Uterus (tissue), 4 donors: ENCODE measurements around the gene MYO1B. TPM values are rescaled to one million over a fixed set of nuclear protein-coding genes. Genes with fewer than 3 reads are reported as not detected.

ENCODE experiments used
- DNase-seq, 2 donors: peaks; one replicate each; pipeline ENCODE4 v3.0.0-alpha.2; 2019 to 2020
- H3K27ac ChIP-seq, 2 donors: fragments of 200-600 bp; sonication (generic); 1 replicate in 1 of 2; 2 replicates in 1 of 2; pipeline ENCODE4 v1.5.1; 2016 to 2018
- H3K27me3 ChIP-seq, 2 donors: fragments of 200-600 bp; sonication (generic); one replicate each; pipeline ENCODE4 v1.5.1; 2018 to 2019; ENCODE audit warnings: control low read depth in 1 of 2
- H3K36me3 ChIP-seq, 2 donors: fragments of 200-600 bp; sonication (generic); one replicate each; pipeline ENCODE4 v1.5.1; 2019; ENCODE audit warnings: control low read depth in 1 of 2
- H3K4me1 ChIP-seq, 2 donors: fragments of 200-600 bp; sonication (generic); one replicate each; pipeline ENCODE4 v1.5.1; 2018 to 2019; ENCODE audit warnings: control low read depth in 1 of 2
- H3K4me3 ChIP-seq, 2 donors: fragments of 200-600 bp; sonication (generic); 1 replicate in 1 of 2; 2 replicates in 1 of 2; pipeline ENCODE4 v1.5.1; 2018 to 2019; ENCODE audit warnings: mild to moderate bottlenecking in 1 of 2
- H3K9me3 ChIP-seq, 2 donors: fragments of 200-600 bp; sonication (generic); one replicate each; pipeline ENCODE4 v1.5.1; 2019; ENCODE audit warnings: control low read depth in 1 of 2
- CTCF ChIP-seq, 4 experiments: fragments of 200-600 bp in 2 of 4; fragments of 450-650 bp in 2 of 4; sonication (generic) in 2 of 4; IDR thresholded peaks; one replicate each; pipeline ENCODE4 v1.5.1; 2016 to 2019; ENCODE audit warnings: antibody characterized with exemption in 4 of 4, mild to moderate bottlenecking in 2 of 4, moderate library complexity in 1 of 4
- POLR2A ChIP-seq, 2 donors: fragments of 450-650 bp; IDR thresholded peaks; one replicate each; pipeline ENCODE4 v1.6.1; 2016; ENCODE audit warnings: antibody characterized with exemption in 2 of 2, mild to moderate bottlenecking in 1 of 2, moderate library complexity in 1 of 2
- intact Hi-C: fragments of 100-400 bp; cut with DNase I; formaldehyde crosslinking; loops from one replicate; pipeline ENCODE4 v1.15.1; 2023; ENCODE audit warnings: low total_unique reads
- total RNA-seq, 4 donors: library from RNA; depleted of rRNA in 3 of 4; stranded (reverse); fragments of >200 nt in 3 of 4; gene quantifications; one replicate each; pipeline versions ENCODE4 v1.1.0 to v1.2.4, GENCODE V29; 2014 to 2023
- donor health status: DM: yes; HTN: yes; CAD: no.

MYO1B gene
- total RNA-seq, 4 donors from 2014 or later, result 10.3 to 169 (median 29.5) TPM

GRCh38 chr2:191255271-191255670 is 10.1 kb downstream of the MYO1B start:
- no peak for TF ChIP-seq POLR2A (IDR thresholded peaks at IDR 0.05)
- TF ChIP-seq CTCF (IDR thresholded peaks at IDR 0.05), result no peak
- intact Hi-C loops, result no loop called here
- Histone ChIP-seq H3K9me3 (no peaks in the 10 kb centered on the region), H3K27ac (no peak overlapping the region), H3K4me3 (no peak overlapping the region), H3K27me3 (no peaks in the 10 kb centered on the region), H3K36me3 (no peaks in the 10 kb centered on the region), H3K4me1 (no peaks in the 10 kb centered on the region)
- DNase-seq, result no peak

- Histone ChIP-seq H3K27ac (no peak overlapping the region), H3K36me3 (no peaks in the 10 kb centered on the region), H3K27me3 (no peaks in the 10 kb centered on the region), H3K4me1 (no peaks in the 10 kb centered on the region), H3K9me3 (no peaks in the 10 kb centered on the region), H3K4me3 (no peak overlapping the region)
- no peak for DNase-seq
- TF ChIP-seq CTCF (IDR thresholded peaks at IDR 0.05) (no peak), POLR2A (IDR thresholded peaks at IDR 0.05) (no peak)
- intact Hi-C loops, result no loop called here
Observed at GRCh38 chr2:191255756-191256312, 10.6 kb downstream of the MYO1B start.

GRCh38 chr2:191257934-191258333 is 12.7 kb downstream of the MYO1B start:
- Histone ChIP-seq H3K4me3 (no peak overlapping the region), H3K9me3 (no peaks in the 10 kb centered on the region), H3K4me1 (no peaks in the 10 kb centered on the region), H3K27me3 (no peaks in the 10 kb centered on the region), H3K36me3 (no peaks in the 10 kb centered on the region), H3K27ac (no peak overlapping the region)
- intact Hi-C loops, result no loop called here
- no peak for DNase-seq
- TF ChIP-seq POLR2A (IDR thresholded peaks at IDR 0.05) (no peak), CTCF (IDR thresholded peaks at IDR 0.05) (no peak)

- Histone ChIP-seq H3K4me1 (no peaks in the 10 kb centered on the region), H3K9me3 (no peaks in the 10 kb centered on the region), H3K36me3 (no peaks in the 10 kb centered on the region), H3K27me3 (no peaks in the 10 kb centered on the region), H3K4me3 (no peak overlapping the region), H3K27ac (no peak overlapping the region)
- TF ChIP-seq POLR2A (IDR thresholded peaks at IDR 0.05), result no peak
- TF ChIP-seq CTCF (IDR thresholded peaks at IDR 0.05), result no peak
- DNase-seq, result no peak
- intact Hi-C loops, result no loop called here
Observed at GRCh38 chr2:191258996-191259395, 13.8 kb downstream of the MYO1B start.

- intact Hi-C loops, result no loop called here
Observed at GRCh38 chr2:191262436-191262835, 17.2 kb downstream of the MYO1B start.

More at GRCh38 chr2:191262436-191262835, 17.2 kb downstream of the MYO1B start:
- peak overlapping the region in 1 of 2 donors; percentile 30 for H3K27ac ChIP-seq
- no peaks in the 10 kb centered on the region for H3K27me3 ChIP-seq
- no peaks in the 10 kb centered on the region for H3K36me3 ChIP-seq
- DNase-seq, result no peak
- H3K4me3 ChIP-seq, result no peak overlapping the region
- H3K4me1 ChIP-seq, result no peaks in the 10 kb centered on the region
- H3K9me3 ChIP-seq, result no peaks in the 10 kb centered on the region
- TF ChIP-seq CTCF (IDR thresholded peaks at IDR 0.05) (no peak), POLR2A (IDR thresholded peaks at IDR 0.05) (no peak)
